GM12878 (cell line): Measurements from ENCODE around the gene GSG1L. TPM values are rescaled to one million over a fixed set of nuclear protein-coding genes. Genes with fewer than 3 reads are reported as not detected.

ENCODE experiments used
- ATAC-seq: fragments of 200-7000 bp; cut with Tn5 transposase; 3 replicates; pipeline ENCODE4 v1.9.1; 2020; ENCODE audit warnings: mild to moderate bottlenecking, moderate library complexity
- BruUV-seq: library from RNA; stranded (reverse); fragments of 400-500 nt; replicated peaks from 2 replicates; lab custom pipeline; 2021; lab: Mats Ljungman, UMichigan
- CTCF ChIA-PET: fragments of 300-600 bp; sonication (Branson Sonifier 250); formaldehyde crosslinking; extraction: SDS; loops from one replicate; lab custom pipeline; 2021; ENCODE audit warnings: inconsistent platforms; lab: Yijun Ruan, JAX
- POLR2A ChIA-PET: fragments of 350-600 bp; formaldehyde crosslinking; extraction: SDS; loops from one replicate; lab custom pipeline; 2021; ENCODE audit warnings: inconsistent platforms; lab: Charles Lee
- RAD21 ChIA-PET: fragments of 300-600 bp; sonication (Branson Sonifier 250); formaldehyde crosslinking; loops from one replicate; lab custom pipeline; 2023; ENCODE audit warnings: antibody characterized with exemption; ENCODE audit not compliant: unreplicated experiment; lab: Charles Lee
- SMC1A ChIA-PET: fragments of 300-600 bp; sonication (Branson Sonifier 250); formaldehyde crosslinking; loops from one replicate; lab custom pipeline; 2023; ENCODE audit not compliant: unreplicated experiment, uncharacterized antibody; lab: Charles Lee
- DNase-seq: peaks from one replicate; pipeline ENCODE4 v3.0.0-alpha.2; 2011; ENCODE audit warnings: low read depth, low spot score
- FAIRE-seq: peaks from 3 replicates; lab custom pipeline; 2011; peaks lifted over from hg19 to GRCh38; lab: Jason Lieb, UNC
- H2AFZ ChIP-seq: 2 replicates; pipeline ENCODE4 v1.6.0; 2011; ENCODE audit warnings: low read depth, low read length, control low read depth; ENCODE audit not compliant: control insufficient read depth
- H3K27ac ChIP-seq: 2 replicates; pipeline ENCODE4 v1.5.1; 2011; ENCODE audit warnings: control low read depth; ENCODE audit not compliant: control insufficient read depth, insufficient read depth
- H3K27me3 ChIP-seq, 2 experiments: replicated peaks in 1 of 2; 2 replicates each; pipeline versions ENCODE4 v1.6.0 to v1.6.1; 2011; ENCODE audit warnings: low read length in 1 of 2; ENCODE audit not compliant: control insufficient read depth in 2 of 2, insufficient read depth in 2 of 2
- H3K36me3 ChIP-seq, 2 experiments: 2 replicates each; pipeline ENCODE4 v1.5.1; 2011; ENCODE audit warnings: low read length in 1 of 2; ENCODE audit not compliant: control insufficient read depth in 2 of 2, insufficient read depth in 2 of 2
- H3K4me1 ChIP-seq: 2 replicates; pipeline ENCODE4 v1.6.1; 2011; ENCODE audit warnings: mild to moderate bottlenecking, low read length, moderate library complexity, mixed read lengths; ENCODE audit not compliant: control insufficient read depth, insufficient read depth
- H3K4me2 ChIP-seq: 2 replicates; pipeline ENCODE4 v1.6.0; 2011; ENCODE audit warnings: control low read depth; ENCODE audit not compliant: control insufficient read depth, insufficient read depth
- H3K4me3 ChIP-seq: fragments of 200-600 bp; sonication (generic); 2 replicates; pipeline ENCODE4 v1.5.1; 2016
- H3K79me2 ChIP-seq: 2 replicates; pipeline ENCODE4 v1.6.0; 2011; ENCODE audit warnings: low read length; ENCODE audit not compliant: control insufficient read depth, insufficient read depth
- H3K9ac ChIP-seq: 2 replicates; pipeline ENCODE4 v1.8.0; 2011; ENCODE audit warnings: low read length, control low read depth, mixed read lengths; ENCODE audit not compliant: control insufficient read depth, insufficient read depth
- H3K9me3 ChIP-seq: replicated peaks from 3 replicates; pipeline ENCODE4 v1.5.1; 2011; ENCODE audit warnings: mild to moderate bottlenecking, low read length; ENCODE audit not compliant: control insufficient read depth, insufficient read depth
- H4K20me1 ChIP-seq: 2 replicates; pipeline ENCODE4 v1.6.0; 2011; ENCODE audit not compliant: control insufficient read depth, insufficient read depth
- HDGF ChIP-seq: fragments of 450-650 bp; IDR thresholded peaks from 2 replicates; pipeline ENCODE4 v1.6.1; 2016; ENCODE audit warnings: antibody characterized with exemption
- POLR2A ChIP-seq: IDR thresholded peaks from 2 replicates; pipeline ENCODE4 v1.6.1; 2011; ENCODE audit warnings: low read depth, mild to moderate bottlenecking, low read length
- RFX5 ChIP-seq: IDR thresholded peaks from 2 replicates; pipeline ENCODE4 v1.6.1; 2011; ENCODE audit warnings: low read depth, low read length, improper control_type of control experiment
- WGBS: methylation state at CpG from one replicate; pipeline ENCODE4 v1.1.6; 2016; ENCODE audit warnings: low lambda C conversion rate; ENCODE audit not compliant: insufficient replicate concordance, insufficient coverage; ENCODE audit errors: missing lambda C conversion rate; 5-methylcytosine and 5-hydroxymethylcytosine counted together
- in situ Hi-C: fragments of 300-500 bp; cut with MboI; formaldehyde crosslinking; loops from 9 replicates; pipeline ENCODE4 v1.14.3; 2018; ENCODE audit warnings: mixed read lengths
- intact Hi-C: fragments of 100-400 bp; cut with micrococcal nuclease; formaldehyde crosslinking; loops from one replicate; pipeline ENCODE4 v1.14.2; 2022; ENCODE audit not compliant: unreplicated experiment
- polyA plus RNA-seq, 11 experiments: library from polyadenylated mRNA; depleted of rRNA in 4 of 11; unstranded in 6 of 11; stranded (reverse) in 5 of 11; fragments of >200 nt; fragmentation: Nextera tagmentation in 4 of 11; fragmentation: Illumina TruSeq in 1 of 11; extraction: Ambion mirVana in 4 of 11; extraction: Trizol in 1 of 11; gene quantifications; 1 replicate in 1 of 11; 2 replicates in 10 of 11; pipeline versions ENCODE4 v1.2.1 to v1.2.3, GENCODE V29; 2011 to 2016; ENCODE audit warnings: inconsistent platforms in 2 of 11, missing spikeins in 2 of 11, low read depth in 1 of 11
- total RNA-seq, 4 experiments: library from RNA; depleted of rRNA in 3 of 4; stranded (reverse); fragments of >200 nt in 3 of 4; fragmentation: Illumina TruSeq in 1 of 4; extraction: Trizol in 1 of 4; gene quantifications; 2 replicates each; pipeline versions ENCODE4 v1.2.1 to v1.2.3, GENCODE V29; 2013 to 2021
- TF ChIP-seq, protein P1 (sequence below): fragments of 450-650 bp; IDR thresholded peaks from 2 replicates; pipeline ENCODE4 v1.6.1; 2018; ENCODE audit warnings: mild to moderate bottlenecking, low read depth, moderate library complexity; ENCODE audit not compliant: partially characterized antibody
- TF ChIP-seq, protein P2 (sequence below), 3 experiments: IDR thresholded peaks in 2 of 3; conservative IDR thresholded peaks in 1 of 3; 2 replicates each; pipeline ENCODE4 v1.5.1; 2011; ENCODE audit warnings: low read depth in 3 of 3, low read length in 3 of 3, mild to moderate bottlenecking in 3 of 3, control low read depth in 2 of 3, moderate library complexity in 2 of 3, inconsistent platforms in 1 of 3, mixed read lengths in 1 of 3; ENCODE audit not compliant: control insufficient read depth in 2 of 3, insufficient read depth in 1 of 3; ENCODE audit errors: extremely low read depth in 1 of 3
- TF ChIP-seq, protein P3 (sequence below): IDR thresholded peaks from 2 replicates; pipeline ENCODE4 v1.6.1; 2012; ENCODE audit warnings: low read depth, low read length, improper control_type of control experiment

GSG1L gene
- total and polyA plus RNA-seq, 10 of the 15 experiments (the other 5 are each of a cell fraction or from before 2014, with no cell fraction given), result not detected

DNA sequence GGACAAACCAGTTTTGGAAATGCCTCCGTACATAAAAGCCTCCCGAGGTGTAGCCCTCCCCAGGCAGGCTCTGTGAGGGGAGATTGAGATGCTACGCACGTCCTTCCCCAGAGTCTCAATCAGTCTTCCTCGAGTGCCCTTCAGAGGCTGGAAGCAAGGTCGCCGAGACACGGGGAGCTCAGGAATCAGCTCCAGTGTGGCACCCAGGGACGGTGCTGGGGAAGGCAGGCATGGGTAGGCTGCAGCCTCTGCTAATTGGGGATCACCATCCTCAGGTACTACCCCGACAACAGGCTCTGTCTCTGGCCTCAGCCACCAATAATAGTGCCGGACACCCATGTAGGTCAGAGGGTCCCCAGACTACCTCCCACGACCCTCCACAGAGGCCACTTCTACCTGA is 28.1 kb upstream of the GSG1L start:
- ChIA-PET POLR2A (no interaction called here), CTCF (interaction anchor here (0.8 kb wide), 1 partner anchor 70 kb away, joined by 3 read pairs; no protein-coding TSS in a partner anchor), RAD21 (interaction anchor here (0.6 kb wide), 1 partner anchor 162 kb away, joined by 3 read pairs; no protein-coding TSS in a partner anchor), SMC1A (no interaction called here)
- no peak for ATAC-seq
- Histone ChIP-seq H3K4me3 (no peak overlapping the region), H3K4me2 (no peak overlapping the region), H2AFZ (no peak overlapping the region), H3K9me3 (no peaks in the 10 kb centered on the region), H3K27me3 (no peaks in the 10 kb centered on the region), H4K20me1 (no peaks in the 10 kb centered on the region), H3K4me1 (no peaks in the 10 kb centered on the region), H3K79me2 (no peaks in the 10 kb centered on the region), H3K9ac (no peak overlapping the region), H3K27ac (no peak overlapping the region), H3K36me3 (peaks cover 0 to under 1% of the 10 kb centered on the region in 2 experiments; a peak in 3 of 4 replicates)
- intact Hi-C loops, result no loop called here
- WGBS, result 95% methylated on average over 11 of the region's 12 CpGs
- no peak for DNase-seq
- no TSS peak for BruUV-seq
- TF ChIP-seq, protein P1, sequence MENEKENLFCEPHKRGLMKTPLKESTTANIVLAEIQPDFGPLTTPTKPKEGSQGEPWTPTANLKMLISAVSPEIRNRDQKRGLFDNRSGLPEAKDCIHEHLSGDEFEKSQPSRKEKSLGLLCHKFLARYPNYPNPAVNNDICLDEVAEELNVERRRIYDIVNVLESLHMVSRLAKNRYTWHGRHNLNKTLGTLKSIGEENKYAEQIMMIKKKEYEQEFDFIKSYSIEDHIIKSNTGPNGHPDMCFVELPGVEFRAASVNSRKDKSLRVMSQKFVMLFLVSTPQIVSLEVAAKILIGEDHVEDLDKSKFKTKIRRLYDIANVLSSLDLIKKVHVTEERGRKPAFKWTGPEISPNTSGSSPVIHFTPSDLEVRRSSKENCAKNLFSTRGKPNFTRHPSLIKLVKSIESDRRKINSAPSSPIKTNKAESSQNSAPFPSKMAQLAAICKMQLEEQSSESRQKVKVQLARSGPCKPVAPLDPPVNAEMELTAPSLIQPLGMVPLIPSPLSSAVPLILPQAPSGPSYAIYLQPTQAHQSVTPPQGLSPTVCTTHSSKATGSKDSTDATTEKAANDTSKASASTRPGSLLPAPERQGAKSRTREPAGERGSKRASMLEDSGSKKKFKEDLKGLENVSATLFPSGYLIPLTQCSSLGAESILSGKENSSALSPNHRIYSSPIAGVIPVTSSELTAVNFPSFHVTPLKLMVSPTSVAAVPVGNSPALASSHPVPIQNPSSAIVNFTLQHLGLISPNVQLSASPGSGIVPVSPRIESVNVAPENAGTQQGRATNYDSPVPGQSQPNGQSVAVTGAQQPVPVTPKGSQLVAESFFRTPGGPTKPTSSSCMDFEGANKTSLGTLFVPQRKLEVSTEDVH, result no peak
- peak; percentile 33; the same call in 1 of the 2 replicates for TF ChIP-seq POLR2A
- in situ Hi-C loops, result no loop called here
- no peak for FAIRE-seq

DNA sequence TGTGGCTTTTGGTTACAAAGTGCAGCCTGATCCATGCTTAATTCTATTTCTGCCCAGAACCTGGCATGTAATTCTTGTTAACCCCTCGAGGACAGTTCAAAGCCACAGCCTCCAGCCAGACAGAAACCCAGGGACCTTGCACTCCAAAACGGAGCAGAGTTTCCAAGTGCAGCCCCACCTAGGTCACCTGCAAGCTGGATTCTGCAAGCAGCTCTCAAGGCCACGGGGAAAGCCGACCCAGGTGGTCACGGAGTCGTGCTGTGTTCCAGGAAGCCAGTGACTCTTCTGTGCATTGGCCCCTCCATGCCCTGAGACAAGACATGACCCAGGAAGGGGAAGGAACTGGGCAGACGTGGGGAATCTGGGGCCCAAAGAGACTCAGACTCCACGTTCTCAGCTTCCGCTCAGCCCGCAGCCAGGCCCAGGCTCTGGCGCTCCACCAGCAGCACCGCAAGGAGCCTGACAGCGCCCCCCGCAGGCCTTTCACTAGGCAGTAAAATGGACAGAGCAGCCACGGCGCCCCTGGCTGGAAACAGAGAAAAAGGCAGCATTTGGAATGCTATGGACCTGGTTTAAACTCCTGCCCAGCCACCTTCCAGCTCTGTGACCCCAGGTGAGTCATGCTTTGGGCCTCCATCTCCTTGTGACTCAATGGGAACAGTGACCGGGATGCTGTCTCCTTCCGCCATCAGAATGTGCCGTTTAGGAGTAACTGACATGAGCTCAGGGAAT is 27.3 kb upstream of the GSG1L start:
- Histone ChIP-seq H2AFZ (no peak overlapping the region), H3K27ac (no peak overlapping the region), H3K9me3 (no peaks in the 10 kb centered on the region), H3K4me3 (no peak overlapping the region), H3K4me1 (no peaks in the 10 kb centered on the region), H3K4me2 (no peak overlapping the region), H3K79me2 (no peaks in the 10 kb centered on the region), H3K36me3 (no peaks in the 10 kb centered on the region; a peak in 1 of 4 replicates), H4K20me1 (no peaks in the 10 kb centered on the region), H3K9ac (no peak overlapping the region), H3K27me3 (no peaks in the 10 kb centered on the region)
- ChIA-PET CTCF (interaction anchor here (0.8 to 1.0 kb wide), 2 partner anchors 71 to 127 kb away, joined by 3 read pairs; no protein-coding TSS in a partner anchor), RAD21 (no interaction called here), POLR2A (no interaction called here), SMC1A (no interaction called here)
- in situ Hi-C loops (no loop called here), intact Hi-C loops (no loop called here)
- BruUV-seq, result no TSS peak
- WGBS, result 92% methylated on average over 19 of the region's 19 CpGs
- DNase-seq, result no peak
- no peak for FAIRE-seq
- ATAC-seq, result no peak
- TF ChIP-seq, protein P2, sequence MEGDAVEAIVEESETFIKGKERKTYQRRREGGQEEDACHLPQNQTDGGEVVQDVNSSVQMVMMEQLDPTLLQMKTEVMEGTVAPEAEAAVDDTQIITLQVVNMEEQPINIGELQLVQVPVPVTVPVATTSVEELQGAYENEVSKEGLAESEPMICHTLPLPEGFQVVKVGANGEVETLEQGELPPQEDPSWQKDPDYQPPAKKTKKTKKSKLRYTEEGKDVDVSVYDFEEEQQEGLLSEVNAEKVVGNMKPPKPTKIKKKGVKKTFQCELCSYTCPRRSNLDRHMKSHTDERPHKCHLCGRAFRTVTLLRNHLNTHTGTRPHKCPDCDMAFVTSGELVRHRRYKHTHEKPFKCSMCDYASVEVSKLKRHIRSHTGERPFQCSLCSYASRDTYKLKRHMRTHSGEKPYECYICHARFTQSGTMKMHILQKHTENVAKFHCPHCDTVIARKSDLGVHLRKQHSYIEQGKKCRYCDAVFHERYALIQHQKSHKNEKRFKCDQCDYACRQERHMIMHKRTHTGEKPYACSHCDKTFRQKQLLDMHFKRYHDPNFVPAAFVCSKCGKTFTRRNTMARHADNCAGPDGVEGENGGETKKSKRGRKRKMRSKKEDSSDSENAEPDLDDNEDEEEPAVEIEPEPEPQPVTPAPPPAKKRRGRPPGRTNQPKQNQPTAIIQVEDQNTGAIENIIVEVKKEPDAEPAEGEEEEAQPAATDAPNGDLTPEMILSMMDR (IDR thresholded peaks at IDR 0.05 in 2 of 3, conservative IDR thresholded peaks at IDR 0.05 in 1 of 3; ENCODE audit: control insufficient read depth in 2 of 3, extremely low read depth in 1 of 3, insufficient read depth in 1 of 3, low read depth in 3 of 3, low read length in 3 of 3), result peak in 1 of 3 experiments; percentile 15; a peak in 1 of 6 replicates
- TF ChIP-seq RFX5 (no peak), HDGF (no peak)
- TF ChIP-seq, protein P3, sequence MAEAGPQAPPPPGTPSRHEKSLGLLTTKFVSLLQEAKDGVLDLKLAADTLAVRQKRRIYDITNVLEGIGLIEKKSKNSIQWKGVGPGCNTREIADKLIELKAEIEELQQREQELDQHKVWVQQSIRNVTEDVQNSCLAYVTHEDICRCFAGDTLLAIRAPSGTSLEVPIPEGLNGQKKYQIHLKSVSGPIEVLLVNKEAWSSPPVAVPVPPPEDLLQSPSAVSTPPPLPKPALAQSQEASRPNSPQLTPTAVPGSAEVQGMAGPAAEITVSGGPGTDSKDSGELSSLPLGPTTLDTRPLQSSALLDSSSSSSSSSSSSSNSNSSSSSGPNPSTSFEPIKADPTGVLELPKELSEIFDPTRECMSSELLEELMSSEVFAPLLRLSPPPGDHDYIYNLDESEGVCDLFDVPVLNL, result no peak
